ENCODE results near the gene IL17RB. TPM values are rescaled to one million over a fixed set of nuclear protein-coding genes. Genes with fewer than 3 reads are reported as not detected.

Gene IL17RB
- total and polyA plus RNA-seq, 2 of the 8 experiments (the other 6 are each of a cell fraction or from before 2014, with no cell fraction given): 7.0 to 24.6 TPM

DNA sequence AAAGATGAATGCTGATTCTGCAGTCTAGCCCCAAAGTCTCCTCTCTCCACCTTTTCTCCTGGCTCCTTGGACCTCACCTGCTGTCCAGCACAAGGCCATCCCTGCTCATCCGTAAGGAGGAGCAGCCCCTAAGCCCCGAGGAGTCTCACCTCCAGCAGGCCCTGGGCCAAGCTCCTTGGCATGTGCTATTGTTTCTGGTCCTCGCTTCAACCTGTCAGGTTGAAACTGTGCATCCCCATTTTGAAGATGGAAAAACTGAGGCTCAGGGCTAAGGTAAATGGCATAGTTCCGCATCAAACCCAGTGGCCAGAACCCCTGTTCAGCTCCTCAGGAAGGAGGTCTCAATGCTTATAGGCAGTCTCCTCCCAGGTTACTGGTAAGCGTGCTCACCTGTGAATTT, 26.3 kb upstream of the IL17RB start:
- FAIRE-seq: no peak
- Histone ChIP-seq H4K5ac (ENCODE audit: insufficient read length, low read depth, low read length) (no peak overlapping the region), H3K9ac (replicated peaks in 1 of 4; ENCODE audit: extremely low read depth in 1 of 4, low read depth in 3 of 4, low read length in 3 of 4) (no peak overlapping the region), H4K91ac (replicated peaks; ENCODE audit: insufficient read length, low read length) (no peak overlapping the region), H3K27me3 (replicated peaks in 1 of 4; ENCODE audit: control insufficient read depth in 3 of 4, extremely low read depth in 1 of 4, insufficient read depth in 3 of 4, low read length in 3 of 4) (no peaks in the 10 kb centered on the region), H2AK5ac (ENCODE audit: low read depth, low read length) (no peak overlapping the region), H3K4me2 (ENCODE audit: insufficient read depth in 1 of 2, low read depth in 2 of 2, low read length in 2 of 2) (no peak overlapping the region), H2AFZ (ENCODE audit: low read length) (no peak overlapping the region), H3K27ac (ENCODE audit: low read depth, low read length) (no peak overlapping the region), H2BK12ac (ENCODE audit: low read depth, low read length) (no peak overlapping the region), H3K23me2 (ENCODE audit: low read depth, low read length) (no peaks in the 10 kb centered on the region), H3K4me1 (replicated peaks in 1 of 4; ENCODE audit: control insufficient read depth in 3 of 4, insufficient read depth in 4 of 4, low read length in 3 of 4) (peaks cover 0 to 3% (median 1%) of the 10 kb centered on the region in 4 experiments; a peak in 1 of 7 replicates), H3K18ac (ENCODE audit: extremely low read depth, low read length) (no peak overlapping the region), H4K20me1 (replicated peaks in 1 of 2; ENCODE audit: control insufficient read depth in 1 of 2, insufficient read depth in 2 of 2, low read length in 2 of 2) (peaks cover 3% of the 10 kb centered on the region in 2 experiments), H2BK20ac (ENCODE audit: low read length) (no peak overlapping the region), H4K8ac (ENCODE audit: extremely low read depth, insufficient read depth, low read length) (no peak overlapping the region), H3K56ac (replicated peaks; ENCODE audit: insufficient read length, low read depth, low read length) (no peak overlapping the region), H3K14ac (ENCODE audit: insufficient read length) (no peak overlapping the region), H2BK120ac (replicated peaks; ENCODE audit: low read depth, low read length) (no peak overlapping the region), H3K36me3 (ENCODE audit: control insufficient read depth in 2 of 4, insufficient read depth in 4 of 4, low read length in 3 of 4) (peaks cover 6 to 23% (median 15%) of the 10 kb centered on the region in 4 experiments; a peak in 7 of 8 replicates), H2BK5ac (ENCODE audit: low read depth, low read length) (no peak overlapping the region), H3K4ac (replicated peaks; ENCODE audit: insufficient read length, low read depth, low read length) (no peak overlapping the region), H3K9me3 (ENCODE audit: insufficient read depth in 2 of 2, low read depth in 1 of 2, low read length in 1 of 2) (no peaks in the 10 kb centered on the region), H3K23ac (ENCODE audit: insufficient read length) (no peak overlapping the region), H3K79me1 (ENCODE audit: low read depth, low read length) (no peaks in the 10 kb centered on the region), H3K4me3 (ENCODE audit: extremely low read depth in 1 of 4, insufficient read depth in 2 of 4, low read depth in 3 of 4, low read length in 4 of 4) (no peak overlapping the region), H2BK15ac (ENCODE audit: low read length) (no peak overlapping the region), H3K79me2 (ENCODE audit: control insufficient read depth in 1 of 2, insufficient read depth in 2 of 2, low read length in 2 of 2) (no peaks in the 10 kb centered on the region)
- CTCF ChIA-PET (ENCODE audit: partially characterized antibody): interaction anchor here (1.0 to 1.8 kb wide), 2 partner anchors 10 to 76 kb away, joined by 4 to 6 read pairs; no protein-coding TSS in a partner anchor
- no peak for DNase-seq (ENCODE audit: low read depth in 1 of 2, low spot score in 2 of 2)
- TF ChIP-seq SP1 (IDR thresholded peaks at IDR 0.05; ENCODE audit: low read depth, low read length): no peak
- TF ChIP-seq TEAD4 (IDR thresholded peaks at IDR 0.05; ENCODE audit: low read depth, low read length): no peak
- TF ChIP-seq SRF (IDR thresholded peaks at IDR 0.05; ENCODE audit: low read depth, low read length): no peak
- TF ChIP-seq RAD21 (IDR thresholded peaks at IDR 0.05 in 1 of 2, conservative IDR thresholded peaks at IDR 0.05 in 1 of 2; ENCODE audit: low read depth in 2 of 2, low read length in 2 of 2): no peak
- TF ChIP-seq RNF2 (IDR thresholded peaks at IDR 0.05; ENCODE audit: borderline replicate concordance, low read depth, low read length, missing control alignments, poor library complexity, severe bottlenecking): no peak
- no peak for TF ChIP-seq KDM4A (IDR thresholded peaks at IDR 0.05; ENCODE audit: low read depth, low read length, severe bottlenecking)
- WGBS, 2 experiments (ENCODE audit: extremely low coverage in 1 of 2, insufficient coverage in 1 of 2, insufficient read length in 1 of 2, insufficient replicate concordance in 2 of 2, low coverage in 1 of 2, low lambda C conversion rate in 2 of 2, missing lambda C conversion rate in 1 of 2): 98% methylated on average over 5 of the region's 5 CpGs; no CpG with 5 or more reads in 1 of the 2 experiments
- POLR2A ChIA-PET (ENCODE audit: partially characterized antibody): no interaction called here
